ENCODE results near the gene EEF2K.

Gene EEF2K

GRCh38 chr16:22253272-22253671 lies 47.2 kb downstream of the EEF2K start:
- DNase-seq, result no peak

GRCh38 chr16:22255335-22255734 lies 49.3 kb downstream of the EEF2K start:
- DNase-seq, result no peak

- DNase-seq, result no peak
Observed at GRCh38 chr16:22257440-22257839, 51.4 kb downstream of the EEF2K start.

GRCh38 chr16:22260490-22260889 lies 54.4 kb downstream of the EEF2K start:
- DNase-seq, result no peak

GRCh38 chr16:22262460-22262859 lies 56.4 kb downstream of the EEF2K start:
- DNase-seq, result no peak

- no peak for DNase-seq
Observed at GRCh38 chr16:22264786-22265185, 58.7 kb downstream of the EEF2K start.

- DNase-seq, result no peak
Observed at GRCh38 chr16:22265351-22265750, 59.3 kb downstream of the EEF2K start.

GRCh38 chr16:22266546-22266945 lies 60.5 kb downstream of the EEF2K start:
- DNase-seq, result no peak

GRCh38 chr16:22267764-22268163 lies 61.7 kb downstream of the EEF2K start:
- no peak for DNase-seq

GRCh38 chr16:22270525-22270924 lies 64.4 kb downstream of the EEF2K start:
- DNase-seq, result no peak

- no peak for DNase-seq
Observed at GRCh38 chr16:22272870-22273650, 67.0 kb downstream of the EEF2K start.

GRCh38 chr16:22274916-22275315 lies 68.8 kb downstream of the EEF2K start:
- DNase-seq, result no peak

- DNase-seq, result no peak
Observed at GRCh38 chr16:22278441-22279230, 72.6 kb downstream of the EEF2K start.

- DNase-seq, result no peak
Observed at GRCh38 chr16:22282254-22282892, 76.3 kb downstream of the EEF2K start.

- no peak for DNase-seq
Observed at GRCh38 chr16:22284637-22285036, 78.6 kb downstream of the EEF2K start.

GRCh38 chr16:22285080-22285479 lies 79.0 kb downstream of the EEF2K start:
- DNase-seq, result no peak

GRCh38 chr16:22291020-22291419 lies 84.9 kb downstream of the EEF2K start:
- DNase-seq, result no peak

GRCh38 chr16:22291860-22292318 lies 85.8 kb downstream of the EEF2K start:
- no peak for DNase-seq

GRCh38 chr16:22292320-22292719 lies 86.2 kb downstream of the EEF2K start:
- no peak for DNase-seq

- DNase-seq, result no peak
Observed at GRCh38 chr16:22293137-22294106, 87.3 kb downstream of the EEF2K start.

GRCh38 chr16:22296225-22297113 lies 90.4 kb downstream of the EEF2K start:
- no peak for DNase-seq

All from activated gamma-delta T cell treated with Interleukin-2 at 50 U/mL for 16 hours (primary cell).